Stomach (tissue), 9 donors: Measurements from ENCODE around the gene WNT8A. TPM values are rescaled to one million over a fixed set of nuclear protein-coding genes. Genes with fewer than 3 reads are reported as not detected.
A peak's percentile ranks its signal among the peaks of the same experiment; 100 is the strongest.

Experiments
- DNase-seq, 2 donors: peaks; one replicate each; pipeline versions ENCODE4 v3.0.0 to v3.0.0-alpha.2; 2013 to 2019
- H3K27ac ChIP-seq, 5 donors: fragments of 200-600 bp in 4 of 5; sonication (generic) in 4 of 5; one replicate each; pipeline ENCODE4 v1.5.1; 2013 to 2019; ENCODE audit warnings: mild to moderate bottlenecking in 1 of 5, moderate library complexity in 1 of 5
- H3K27me3 ChIP-seq, 3 donors: fragments of 200-600 bp; sonication (generic); one replicate each; pipeline ENCODE4 v1.5.1; 2017 to 2019; ENCODE audit warnings: mixed run types in 1 of 3
- H3K36me3 ChIP-seq, 4 donors: fragments of 200-600 bp; sonication (generic); 1 replicate in 3 of 4; 2 replicates in 1 of 4; pipeline ENCODE4 v1.5.1; 2016 to 2019
- H3K4me1 ChIP-seq, 4 donors: fragments of 200-600 bp; sonication (generic); one replicate each; pipeline ENCODE4 v1.5.1; 2016 to 2019
- H3K4me3 ChIP-seq, 4 donors: fragments of 200-600 bp; sonication (generic) in 3 of 4; one replicate each; pipeline ENCODE4 v1.5.1; 2016 to 2019; ENCODE audit warnings: mild to moderate bottlenecking in 1 of 4
- H3K9me3 ChIP-seq, 4 donors: fragments of 200-600 bp; sonication (generic); one replicate each; pipeline ENCODE4 v1.5.1; 2016 to 2019
- CTCF ChIP-seq, 7 experiments: fragments of 450-650 bp in 4 of 7; fragments of 200-600 bp in 3 of 7; sonication (generic) in 3 of 7; IDR thresholded peaks; one replicate each; pipeline ENCODE4 v1.5.1; 2016 to 2019; ENCODE audit warnings: antibody characterized with exemption in 7 of 7, control low read depth in 2 of 7, mild to moderate bottlenecking in 1 of 7
- EP300 ChIP-seq: sonication (generic); formaldehyde crosslinking; IDR thresholded peaks from one replicate; pipeline ENCODE4 v1.6.1; 2017; ENCODE audit warnings: antibody characterized with exemption
- POLR2A ChIP-seq, 4 donors: fragments of 450-650 bp; IDR thresholded peaks; one replicate each; pipeline ENCODE4 v1.6.1; 2016; ENCODE audit warnings: antibody characterized with exemption in 4 of 4, control low read depth in 2 of 4, mild to moderate bottlenecking in 1 of 4, moderate library complexity in 1 of 4
- POLR2AphosphoS5 ChIP-seq, 3 donors: sonication (generic); formaldehyde crosslinking; IDR thresholded peaks; one replicate each; pipeline ENCODE4 v1.6.1; 2016; ENCODE audit warnings: antibody characterized with exemption in 3 of 3
- WGBS, 5 donors: extraction: QIAGEN DNeasy Blood & Tissue Kit in 3 of 5; methylation state at CpG; one replicate each; pipeline versions ENCODE4 v1.1.5 to v1.1.7; 2013 to 2018; 5-methylcytosine and 5-hydroxymethylcytosine counted together
- intact Hi-C: fragments of 100-400 bp; cut with DNase I; formaldehyde crosslinking; loops from one replicate; pipeline ENCODE4 v1.15.1; 2023; ENCODE audit warnings: low total_unique reads
- polyA plus RNA-seq, 3 donors: library from polyadenylated mRNA; stranded (reverse); fragments of 200-250 nt; gene quantifications; one replicate each; pipeline ENCODE4 v1.2.3, GENCODE V29; 2013
- total RNA-seq, 5 donors: library from RNA; depleted of rRNA; stranded (reverse); fragments of >200 nt; gene quantifications; one replicate each; pipeline versions ENCODE4 v1.1.0 to v1.2.3, GENCODE V29; 2014 to 2016
- donor health status: healthy with polysubstance abuse.
- donor health status: Bipolar disorder and iron deficiency.
- donor health status: healthy.

Gene WNT8A
- total and polyA plus RNA-seq, 8 donors: not detected

- Histone ChIP-seq H3K27ac (no peak overlapping the region), H3K4me1 (peaks cover 0 to 5% (median 0%) of the 10 kb centered on the region in 4 donors), H3K27me3 (no peaks in the 10 kb centered on the region), H3K9me3 (no peaks in the 10 kb centered on the region), H3K4me3 (no peak overlapping the region), H3K36me3 (no peaks in the 10 kb centered on the region)
- 31 to 36% (median 33%) methylated on average over 5 of the region's 5 CpGs for WGBS, 5 donors
- TF ChIP-seq CTCF (IDR thresholded peaks at IDR 0.05) (peak in 5 of 7 experiments; percentile 65 to 79 (median 74)), POLR2AphosphoS5 (IDR thresholded peaks at IDR 0.05) (peak in 1 of 3 donors; percentile 32), EP300 (no peak), POLR2A (IDR thresholded peaks at IDR 0.05) (no peak)
- peak; percentile 72 to 83 for DNase-seq
- intact Hi-C loops: no loop called here
These were observed 6.7 kb upstream of the WNT8A start for GRCh38 chr5:138077064-138077696.

GRCh38 chr5:138078006-138078643 lies 5.7 kb upstream of the WNT8A start:
- peaks cover 0 to 5% (median 0%) of the 10 kb centered on the region in 4 donors for H3K4me1 ChIP-seq
- intact Hi-C loops: no loop called here
- no peaks in the 10 kb centered on the region for H3K27me3 ChIP-seq
- TF ChIP-seq EP300 (no peak), POLR2AphosphoS5 (IDR thresholded peaks at IDR 0.05) (no peak), CTCF (IDR thresholded peaks at IDR 0.05) (no peak), POLR2A (IDR thresholded peaks at IDR 0.05) (no peak)
- H3K27ac ChIP-seq: no peak overlapping the region
- H3K4me3 ChIP-seq: no peak overlapping the region
- no peaks in the 10 kb centered on the region for H3K36me3 ChIP-seq
- DNase-seq: no peak
- WGBS, 5 donors: 16 to 57% (median 52%) methylated on average over 1 of the region's 1 CpG
- H3K9me3 ChIP-seq: no peaks in the 10 kb centered on the region

GRCh38 chr5:138082033-138082432 lies 1.8 kb upstream of the WNT8A start:
- DNase-seq: no peak
- intact Hi-C loops: loop anchor here (5.0 kb wide), 1 partner anchor 50 kb away; no protein-coding TSS in a partner anchor
- Histone ChIP-seq H3K36me3 (no peaks in the 10 kb centered on the region), H3K27ac (no peak overlapping the region), H3K9me3 (no peaks in the 10 kb centered on the region), H3K4me3 (no peak overlapping the region), H3K27me3 (no peaks in the 10 kb centered on the region), H3K4me1 (peaks cover 0 to 5% (median 0%) of the 10 kb centered on the region in 4 donors)
- no peak for TF ChIP-seq EP300
- TF ChIP-seq POLR2AphosphoS5 (IDR thresholded peaks at IDR 0.05): no peak
- no peak for TF ChIP-seq POLR2A (IDR thresholded peaks at IDR 0.05)
- TF ChIP-seq CTCF (IDR thresholded peaks at IDR 0.05): no peak
- WGBS, 5 donors: 62 to 82% (median 80%) methylated on average over 4 of the region's 4 CpGs

GRCh38 chr5:138091685-138092084 lies 7.9 kb downstream of the WNT8A start:
- no peak for DNase-seq
- H3K9me3 ChIP-seq: no peaks in the 10 kb centered on the region
- no peak overlapping the region for H3K27ac ChIP-seq
- WGBS, 5 donors: 75 to 84% (median 78%) methylated on average over 4 of the region's 4 CpGs
- TF ChIP-seq EP300 (no peak), CTCF (IDR thresholded peaks at IDR 0.05) (no peak), POLR2AphosphoS5 (IDR thresholded peaks at IDR 0.05) (no peak), POLR2A (IDR thresholded peaks at IDR 0.05) (no peak)
- intact Hi-C loops: no loop called here
- H3K36me3 ChIP-seq: no peaks in the 10 kb centered on the region
- H3K4me1 ChIP-seq: no peaks in the 10 kb centered on the region
- H3K27me3 ChIP-seq: peaks cover 0 to 12% (median 0%) of the 10 kb centered on the region in 3 donors
- no peak overlapping the region for H3K4me3 ChIP-seq
